Urothelium cell line (cell line): ENCODE measurements around the gene RORC.
"Not testable (repeated sequence)": the region's sequence is repeated elsewhere in the genome, so short reads cannot be mapped to it uniquely, and the experiment has no call there.

Experiments
- DNase-seq: peaks from one replicate; pipeline ENCODE4 v3.0.0; 2011; ENCODE audit warnings: low spot score, mixed read lengths
- FAIRE-seq: peaks from 2 replicates; lab custom pipeline; 2011; peaks lifted over from hg19 to GRCh38; lab: Jason Lieb, UNC

RORC gene

DNA sequence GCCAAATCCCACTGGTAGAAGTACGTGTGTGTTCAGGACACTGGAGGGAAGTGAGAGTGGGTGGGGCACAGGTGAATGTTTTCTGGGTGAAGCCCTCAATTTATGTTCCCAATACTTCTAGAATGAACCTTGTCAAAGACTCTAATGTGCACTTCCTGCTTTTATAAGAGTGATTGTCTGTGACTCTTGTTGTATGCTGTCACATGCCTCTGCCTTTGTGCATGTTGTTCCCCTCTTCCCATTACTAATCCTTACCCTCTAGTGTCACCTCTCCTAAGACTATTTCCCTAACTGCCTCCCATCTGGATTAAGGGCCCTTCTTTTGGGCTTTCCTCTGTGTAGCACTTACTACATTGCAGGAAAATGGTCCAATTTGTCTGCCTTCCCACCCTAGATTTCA lies 23.8 kb downstream of the RORC start:
- no peak for DNase-seq
- FAIRE-seq, result peak; percentile 17

DNA sequence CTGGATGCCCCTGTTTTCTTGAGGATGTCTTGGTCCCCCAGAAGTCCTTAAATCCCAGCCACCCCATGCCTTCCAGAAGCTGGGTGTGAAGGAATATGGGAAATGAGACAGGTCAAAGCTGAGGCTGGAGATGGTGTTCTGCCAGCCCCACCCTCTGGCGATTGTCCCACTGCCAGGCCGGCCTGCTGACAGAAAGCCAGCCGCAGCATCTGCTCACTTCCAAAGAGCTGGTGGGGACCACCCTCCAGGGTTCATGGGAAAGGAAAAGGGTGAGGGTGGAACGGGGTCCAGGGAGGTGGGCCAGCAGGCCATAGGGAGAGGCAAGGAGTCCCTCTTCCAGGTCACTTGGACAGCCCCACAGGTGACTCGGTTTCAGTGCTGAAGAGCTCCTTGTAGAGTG lies 24.5 kb downstream of the RORC start:
- DNase-seq (no peak), FAIRE-seq (no peak)

DNA sequence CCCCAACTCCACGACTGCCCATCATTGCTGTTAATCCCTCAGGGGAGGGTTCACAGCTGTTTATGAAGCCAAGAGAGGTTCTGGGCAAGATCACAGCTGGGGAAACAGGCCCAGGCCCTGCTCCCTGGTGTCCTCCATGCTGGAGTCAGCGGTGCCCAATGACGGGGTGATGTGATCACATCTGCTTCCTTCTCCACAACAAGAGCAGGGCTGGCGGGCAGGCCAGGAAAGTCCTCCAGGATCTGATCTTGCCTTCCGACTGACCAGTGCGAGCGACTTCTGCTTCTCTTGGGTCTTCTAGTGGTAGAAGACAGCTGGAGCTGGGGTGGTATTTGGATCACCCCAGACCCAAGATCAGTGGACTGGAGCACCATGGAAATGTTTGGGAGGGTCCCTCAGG lies 25.4 kb downstream of the RORC start:
- no peak for FAIRE-seq

DNA sequence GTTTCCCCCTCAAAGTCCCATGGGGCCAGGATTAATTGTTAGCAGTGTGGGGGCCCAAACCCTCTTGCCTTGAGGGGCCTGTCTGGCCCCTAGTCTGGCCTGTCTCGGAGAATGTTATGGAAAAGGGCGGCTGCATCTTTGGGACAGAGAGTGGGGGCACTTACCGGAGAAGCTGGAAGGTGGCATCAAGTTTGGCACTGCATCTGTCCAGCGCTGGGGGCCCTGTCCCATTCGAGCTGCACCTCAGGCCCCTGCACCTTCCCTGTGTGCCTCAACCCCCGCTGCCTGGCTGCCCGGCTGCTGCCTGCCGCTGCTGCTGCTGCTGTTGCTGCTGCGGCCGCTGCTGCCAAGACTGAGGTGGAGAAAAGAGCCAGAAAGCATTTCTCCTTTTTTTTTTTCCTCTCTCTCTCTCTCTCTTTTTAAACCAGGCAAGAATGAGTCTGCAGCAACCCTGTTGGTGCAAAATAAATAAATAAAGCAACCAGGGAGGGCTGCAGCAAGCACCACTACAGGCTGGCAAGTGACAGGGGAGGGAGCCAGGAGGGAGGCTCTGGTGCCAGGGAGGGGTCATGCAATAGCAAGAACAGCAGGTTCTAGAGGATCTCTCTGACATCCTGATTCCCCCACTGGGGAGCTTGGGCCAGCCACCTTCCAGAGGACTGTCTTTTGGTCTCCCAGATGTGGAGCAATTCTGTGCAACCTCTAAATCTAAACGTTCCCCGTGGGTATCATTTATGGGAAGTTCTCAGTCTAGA lies 26.4 kb downstream of the RORC start, which contains the start of gene LINGO4:
Gene LINGO4 (minus strand): TSS at position 354 of the 755 bp plus-strand sequence. CDS start 2,715 bp downstream, outside the sequence.
- FAIRE-seq, result no peak

More for the DNA sequence above, 25.4 kb downstream of the RORC start:
- no peak for DNase-seq

DNA sequence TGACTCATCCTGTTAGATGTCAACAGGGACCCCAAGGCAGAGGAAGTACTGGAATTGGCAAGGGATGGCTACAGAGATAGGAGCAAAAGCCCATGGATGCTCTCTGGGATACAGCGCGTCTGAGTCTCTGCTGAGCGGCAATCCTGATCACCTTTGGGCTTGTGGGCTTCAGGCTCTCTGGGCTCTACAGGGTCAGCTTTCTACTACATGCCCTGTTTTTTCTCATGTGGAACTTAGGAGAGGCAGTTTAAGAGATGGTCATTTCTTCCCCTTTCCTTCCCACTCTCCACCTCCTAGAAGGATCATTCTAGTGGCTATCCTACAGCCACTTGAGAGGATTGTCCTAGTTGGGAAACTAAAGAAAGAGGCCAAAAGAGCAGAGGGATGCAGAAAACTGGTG lies 27.7 kb downstream of the RORC start:
- FAIRE-seq, result no peak
- DNase-seq, result no peak

More for the DNA sequence above, 26.4 kb downstream of the RORC start, which contains the start of gene LINGO4:
- DNase-seq, result no peak

DNA sequence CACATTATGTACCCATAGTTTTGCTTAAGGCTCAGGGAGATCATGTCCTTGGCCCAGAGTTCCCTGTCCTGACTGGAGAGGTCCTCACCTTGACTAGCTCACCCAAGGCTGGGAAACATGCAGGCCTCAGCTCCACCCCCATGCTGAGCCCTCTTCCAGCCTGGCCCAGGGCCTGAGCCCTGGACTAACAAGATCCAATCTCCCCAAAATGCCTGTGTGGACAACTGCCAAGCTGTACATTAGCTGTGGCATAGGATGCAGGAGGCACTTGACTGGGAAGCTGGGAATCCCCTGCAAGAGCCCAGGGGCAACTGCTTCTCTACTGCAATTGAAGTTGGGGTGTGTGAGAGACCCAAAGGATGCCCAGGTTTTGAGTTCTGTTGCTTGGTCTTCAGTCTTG lies 28.4 kb downstream of the RORC start:
- DNase-seq, result no peak
- no peak for FAIRE-seq

DNA sequence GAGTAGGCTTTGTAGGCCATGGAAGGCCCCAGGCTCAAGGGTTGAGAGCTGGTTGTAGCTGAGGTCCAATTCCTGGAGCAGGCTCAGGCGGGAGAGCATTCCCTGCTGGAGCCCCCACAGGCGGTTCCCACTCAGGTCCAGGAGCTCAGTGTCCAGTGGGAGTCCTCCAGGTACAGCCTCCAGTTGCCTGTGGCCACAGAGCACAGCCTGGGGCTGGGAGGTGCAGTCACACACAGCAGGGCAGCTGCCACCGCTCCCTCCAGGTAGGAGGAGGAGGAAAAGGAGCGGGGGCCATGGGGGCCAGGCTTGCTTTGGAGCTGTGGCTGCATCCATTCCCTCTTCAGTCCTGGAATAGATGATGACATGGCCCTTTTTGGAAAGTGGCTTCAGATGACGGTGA lies 29.2 kb downstream of the RORC start:
- DNase-seq (no peak), FAIRE-seq (no peak)

DNA sequence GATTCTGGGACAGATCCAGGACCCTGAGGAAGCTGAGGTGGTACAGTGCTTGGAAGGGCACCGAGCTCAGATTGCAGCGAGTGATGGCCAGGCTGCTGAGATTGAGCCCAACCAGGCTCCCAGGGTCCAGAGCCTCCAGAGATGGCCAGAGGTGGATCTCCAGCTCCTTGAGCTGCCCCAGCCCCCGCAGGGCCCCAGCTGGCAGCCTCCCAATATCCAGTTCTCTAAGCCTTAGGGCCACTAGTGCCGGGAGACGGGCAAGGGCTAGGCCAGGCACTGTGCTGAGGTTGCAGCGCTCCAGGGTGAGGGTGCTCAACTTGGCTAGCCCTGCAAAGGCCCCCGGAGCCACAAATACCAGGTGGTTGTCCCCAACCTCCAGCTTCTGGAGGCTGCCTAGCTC lies 29.8 kb downstream of the RORC start:
- FAIRE-seq (no peak), DNase-seq (no peak)

DNA sequence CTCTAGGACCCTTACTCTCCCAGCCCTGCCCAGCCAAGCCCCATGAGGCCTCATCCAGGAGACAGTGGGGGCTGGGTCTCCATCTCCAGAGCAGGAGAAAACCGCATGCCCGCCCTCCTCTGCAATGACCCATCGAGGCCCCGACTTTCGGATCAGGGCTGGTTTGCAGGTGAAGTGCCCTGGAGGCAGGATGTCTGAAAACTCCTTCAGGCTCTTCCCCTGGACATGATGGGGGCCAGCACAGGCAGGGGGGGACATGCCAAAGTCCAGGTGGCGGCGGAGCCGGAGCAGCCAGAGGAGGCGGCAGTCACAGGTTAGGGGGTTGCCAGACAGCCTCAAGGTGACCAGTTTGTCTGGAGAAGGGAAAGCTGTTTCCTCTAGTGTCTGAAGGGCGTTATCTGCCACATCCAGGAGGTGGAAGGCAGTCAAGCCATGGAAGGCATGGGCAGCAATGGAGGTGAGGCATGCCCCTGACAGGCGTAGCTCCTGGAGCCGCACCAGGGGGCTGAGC lies 30.2 kb downstream of the RORC start:
- FAIRE-seq (no peak), DNase-seq (no peak)

DNA sequence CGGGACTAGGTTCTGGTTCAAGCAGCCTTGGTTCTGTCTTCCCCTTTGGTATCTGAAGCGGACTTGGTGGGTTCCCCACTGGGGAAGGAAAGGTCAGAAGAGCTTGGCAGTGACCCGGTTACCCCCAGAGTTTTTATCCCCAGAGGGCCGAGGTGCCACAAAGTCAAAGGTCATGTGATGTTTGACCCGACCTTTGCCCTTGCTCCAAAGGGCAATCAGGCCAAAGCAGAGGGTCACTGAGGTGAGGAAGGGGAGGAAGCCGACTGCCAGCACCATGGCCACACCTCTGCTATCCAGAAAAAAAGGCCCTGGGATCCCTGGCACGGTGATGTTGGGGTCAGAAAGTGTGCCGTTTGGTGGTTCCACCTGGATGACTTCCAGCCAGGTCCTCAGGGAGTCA lies 30.8 kb downstream of the RORC start:
- no peak for FAIRE-seq
- no peak for DNase-seq

DNA sequence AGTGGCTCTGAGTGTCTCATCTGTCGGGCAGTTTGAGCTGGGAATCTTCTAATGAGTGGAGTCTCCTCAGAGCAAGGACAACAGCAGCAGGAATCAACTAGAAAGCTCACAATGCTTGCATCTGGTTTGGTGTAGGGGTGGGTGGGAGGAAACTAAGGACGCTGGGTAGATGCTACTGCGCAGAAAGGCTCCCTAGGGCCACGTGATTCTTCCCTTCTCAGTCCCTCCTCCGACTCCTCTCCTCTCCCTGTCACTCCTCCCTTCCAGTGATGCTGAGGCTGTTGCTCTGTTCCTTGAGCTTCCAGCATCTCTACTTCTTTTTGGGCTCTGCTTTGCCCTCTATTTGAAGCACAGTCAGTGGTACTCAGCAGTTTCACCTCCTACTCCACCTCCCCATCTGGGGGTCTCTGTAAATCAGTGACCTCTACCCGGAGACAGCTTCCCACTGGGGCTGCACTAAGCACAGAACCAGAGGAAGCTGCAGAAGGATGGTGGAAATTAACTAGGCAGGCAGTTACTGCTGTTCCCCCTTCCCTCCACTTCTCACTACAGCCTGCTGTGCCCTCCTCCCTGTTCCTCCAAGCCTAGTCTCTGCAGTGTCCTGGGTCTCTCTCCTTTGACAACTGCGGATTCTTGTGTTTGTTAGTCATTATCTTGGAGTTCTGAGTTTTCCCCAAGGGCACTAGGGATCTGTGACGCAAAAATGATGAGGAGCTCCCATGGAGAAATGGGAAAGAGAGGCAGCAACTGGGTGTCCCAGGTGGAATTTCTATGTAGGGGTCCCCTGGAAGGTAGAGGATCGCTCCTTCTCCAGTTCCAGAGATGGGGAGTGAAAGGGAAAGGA lies 32.2 kb downstream of the RORC start:
- no peak for FAIRE-seq
- DNase-seq, result no peak

DNA sequence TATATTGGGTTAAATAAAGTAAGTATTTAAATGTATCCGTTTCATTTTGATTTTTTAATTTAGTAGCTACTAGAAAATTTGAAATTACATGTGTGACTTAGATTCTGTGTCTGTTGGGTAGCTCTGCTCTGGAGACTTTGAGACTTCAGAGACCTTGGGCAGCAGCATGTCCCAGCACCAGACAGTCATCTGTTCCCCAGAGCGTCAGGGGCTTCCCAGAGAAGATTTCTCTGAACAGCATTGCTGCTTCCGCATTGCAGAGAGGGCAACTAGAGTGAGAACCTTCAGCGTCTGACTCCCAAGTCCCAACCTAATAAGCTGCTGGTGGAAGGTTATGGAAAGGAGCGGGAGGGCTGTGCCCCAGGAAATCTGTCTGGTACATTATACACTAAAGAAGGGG lies 33.0 kb downstream of the RORC start:
- FAIRE-seq, result no peak
- no peak for DNase-seq

DNA sequence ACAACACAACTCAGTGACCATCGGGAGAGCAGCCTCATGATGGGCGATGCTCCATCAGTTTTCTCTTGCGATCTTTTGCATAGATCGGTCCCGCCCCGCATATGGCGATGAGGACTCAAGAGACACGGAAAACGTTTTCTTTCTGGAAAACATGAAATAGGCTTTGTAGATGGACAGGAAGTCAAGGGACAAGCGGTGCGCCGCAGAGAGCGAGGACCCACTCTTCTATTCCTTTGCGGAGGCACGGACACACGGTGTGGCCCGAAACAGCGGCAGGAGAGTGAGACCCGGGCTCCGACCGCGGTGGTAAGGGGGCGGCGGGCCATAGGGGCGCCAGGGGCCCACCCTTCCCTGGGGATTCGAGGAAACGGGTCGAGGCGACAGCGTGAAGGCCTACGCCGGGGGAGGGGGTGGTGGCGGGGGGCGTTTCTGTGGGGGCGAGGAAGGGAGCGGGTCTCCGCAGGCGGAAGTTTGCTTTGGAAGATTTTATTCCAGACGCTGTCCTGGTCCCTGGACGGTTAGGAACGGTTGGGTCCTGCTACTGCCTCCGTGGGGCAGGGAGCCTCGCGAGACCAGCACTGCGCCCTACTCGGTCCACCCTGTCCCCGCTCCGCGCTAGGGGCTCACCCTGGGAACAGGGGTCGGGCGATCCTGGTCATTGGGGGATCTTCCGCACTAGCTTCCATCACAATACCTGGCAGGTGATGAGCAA lies 40.5 kb downstream of the RORC start:
- DNase-seq (peak; percentile 37), FAIRE-seq (no peak)

DNA sequence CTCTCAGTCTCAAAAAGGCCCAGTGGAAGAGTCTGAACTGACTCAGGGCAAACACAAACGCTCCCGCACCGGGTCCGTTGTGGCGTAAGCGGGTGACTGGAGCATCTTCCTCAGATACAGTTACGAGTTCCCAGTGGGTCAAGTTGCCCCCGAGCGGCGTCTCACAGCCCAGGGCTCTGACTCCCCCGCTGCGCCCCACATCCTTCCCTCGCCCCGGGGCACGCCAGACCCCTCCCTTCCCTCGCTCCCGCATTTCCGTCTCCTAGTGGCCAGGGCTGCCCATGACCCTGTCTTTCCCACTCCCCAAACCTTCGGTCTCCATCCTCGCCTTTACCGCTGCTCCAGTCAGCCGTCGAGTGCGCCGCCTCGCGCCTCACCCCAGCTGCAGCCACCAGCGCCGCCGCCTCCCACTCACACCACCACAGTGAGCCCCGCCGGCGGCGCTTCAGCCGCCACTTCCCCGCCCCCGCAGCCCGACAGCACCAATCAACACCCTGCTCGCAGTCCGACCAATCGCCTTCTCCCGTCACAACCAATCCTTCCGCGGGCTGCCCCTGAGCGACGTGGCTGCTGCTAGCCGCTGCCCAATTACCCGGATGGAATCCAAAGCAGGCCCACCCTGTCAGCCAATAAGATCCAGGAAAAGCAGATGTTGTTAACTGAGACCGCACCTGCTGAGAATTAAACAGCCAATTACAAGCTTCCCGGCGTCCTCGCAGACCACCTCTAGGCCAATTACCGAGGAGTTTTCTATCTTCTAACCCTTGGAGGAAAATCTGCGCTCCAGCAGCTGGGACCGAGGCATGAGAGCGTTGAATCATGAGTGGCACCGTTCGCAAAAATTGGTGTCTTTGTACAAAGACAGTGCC lies 41.3 kb downstream of the RORC start, which contains the start of gene TDRKH:
Gene TDRKH (minus strand): TSS at position 430 of the 869 bp plus-strand sequence. CDS start 7,478 bp downstream, outside the sequence.
- peak; percentile 100 for DNase-seq
- FAIRE-seq, result peak; percentile 98

DNA sequence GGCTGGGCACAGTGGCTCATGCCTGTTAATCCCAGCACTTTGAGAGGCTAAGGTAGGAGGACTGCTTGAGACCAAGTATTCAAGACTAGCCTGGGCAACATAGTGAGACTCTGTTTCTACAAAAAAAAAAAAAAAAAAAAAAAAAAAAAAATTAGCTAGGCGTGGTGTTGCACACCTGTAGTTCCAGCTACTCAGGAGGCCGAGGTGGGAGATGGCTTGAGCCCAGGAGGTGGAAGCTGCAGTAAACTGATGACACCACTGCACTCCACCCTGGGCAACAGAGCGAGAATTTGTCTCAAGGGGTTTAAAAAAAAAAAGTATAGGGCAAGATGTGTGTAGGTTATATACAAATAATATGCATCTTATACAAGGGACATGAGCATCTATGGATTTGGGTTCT lies 43.9 kb downstream of the RORC start:
- no peak for DNase-seq
- no peak for FAIRE-seq

DNA sequence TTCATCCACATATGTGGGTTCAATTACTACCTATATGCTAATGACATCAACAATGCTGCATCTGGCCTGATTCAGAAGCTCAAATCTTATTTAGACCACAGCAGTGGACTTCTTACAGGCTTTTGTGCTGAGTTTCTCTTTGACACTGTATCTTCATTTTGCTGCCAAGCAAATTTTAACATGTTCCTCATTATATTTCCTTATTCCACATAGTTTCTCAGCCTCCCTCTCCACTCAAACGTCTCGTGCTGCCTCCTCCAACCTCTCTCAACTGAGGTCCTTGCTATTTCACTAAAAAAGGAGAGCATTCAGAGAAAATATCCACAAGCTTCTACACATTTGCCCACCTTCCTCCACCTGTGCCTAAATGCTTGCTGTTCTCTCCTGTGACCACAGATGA lies 47.8 kb downstream of the RORC start:
- DNase-seq (no peak), FAIRE-seq (no peak)

DNA sequence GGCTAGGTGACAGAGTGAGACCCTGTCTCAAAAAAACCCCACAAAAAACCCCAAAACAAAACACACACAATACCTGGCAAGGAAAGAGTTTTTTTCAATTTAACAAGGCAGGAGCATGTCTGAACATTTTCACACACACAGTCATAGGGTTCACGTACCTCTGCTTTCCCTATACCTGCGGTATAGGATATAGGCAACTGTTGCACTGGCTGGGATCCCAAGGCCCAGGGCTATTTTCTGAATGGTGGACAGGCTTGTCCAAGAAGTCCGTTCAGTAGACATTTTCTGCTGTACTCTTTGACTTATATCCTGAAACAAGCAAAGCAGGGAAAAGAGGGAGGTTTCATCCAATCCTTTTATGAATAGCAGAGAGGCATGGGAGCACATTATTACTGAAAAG lies 48.9 kb downstream of the RORC start:
- FAIRE-seq, result no peak
- no peak for DNase-seq

DNA sequence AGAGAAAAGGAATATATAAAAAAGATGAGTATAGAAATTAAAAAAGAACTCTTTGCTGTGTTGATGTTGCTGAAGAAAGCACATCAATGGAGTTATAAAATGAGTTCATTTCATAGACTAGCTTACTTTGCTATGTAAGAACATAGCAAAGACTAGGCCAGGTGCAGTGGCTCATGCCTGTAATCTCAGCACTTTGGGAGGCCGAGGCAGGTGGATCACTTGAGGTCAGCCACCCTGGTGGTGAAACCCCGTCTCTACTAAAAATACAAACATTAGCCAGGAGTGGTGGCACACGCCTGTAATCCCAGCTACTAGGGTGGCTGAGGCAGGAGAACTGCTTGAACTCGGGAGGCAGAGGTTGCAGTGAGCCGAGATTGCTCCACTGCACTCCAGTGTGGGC lies 49.6 kb downstream of the RORC start:
- not testable (repeated sequence) for FAIRE-seq, DNase-seq

DNA sequence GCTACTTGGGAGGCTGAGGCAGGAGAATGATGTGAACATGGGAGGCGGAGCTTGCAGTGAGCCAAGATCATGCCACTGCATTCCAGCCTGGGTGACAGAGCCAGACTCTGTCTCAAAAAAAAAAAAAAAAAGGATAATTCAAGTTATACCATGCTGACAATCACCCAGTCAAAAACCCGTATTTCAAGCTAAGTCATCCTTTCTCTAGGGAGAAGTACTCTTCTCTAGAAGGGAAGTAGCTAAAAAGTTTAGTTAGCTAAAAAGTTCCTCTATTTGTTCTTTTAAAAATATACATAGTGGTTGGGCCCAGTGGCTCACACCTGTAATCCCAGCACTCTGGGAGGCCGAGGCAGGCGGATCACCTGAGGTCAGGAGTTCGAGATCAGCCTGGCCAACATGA lies 50.9 kb downstream of the RORC start:
- DNase-seq, FAIRE-seq: not testable (repeated sequence)

DNA sequence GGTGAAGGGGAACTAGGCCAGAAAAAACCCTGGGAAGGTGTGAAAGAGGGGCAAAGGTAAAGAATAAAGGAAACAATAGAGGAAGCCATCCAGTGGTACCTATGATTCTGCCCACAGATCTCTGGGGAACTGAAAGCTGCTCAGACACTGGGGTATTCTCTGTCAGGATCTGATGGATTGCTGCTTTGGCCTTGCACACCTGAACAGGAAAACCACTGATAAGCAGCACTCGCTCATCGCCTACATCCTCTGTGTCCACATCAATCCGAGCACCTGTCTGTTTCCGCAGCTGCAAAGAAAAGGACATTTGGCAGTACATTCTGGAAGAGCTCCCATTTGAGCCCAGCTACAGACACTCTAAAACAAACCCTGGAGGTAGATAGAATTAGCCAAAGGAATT lies 51.8 kb downstream of the RORC start:
- DNase-seq (no peak), FAIRE-seq (no peak)
